ENCODE measurements around the gene POLR3B.
A peak's percentile ranks its signal among the peaks of the same experiment; 100 is the strongest.
"Not testable (repeated sequence)": the region's sequence is repeated elsewhere in the genome, so short reads cannot be mapped to it uniquely, and the experiment has no call there.

The POLR3B gene

DNA sequence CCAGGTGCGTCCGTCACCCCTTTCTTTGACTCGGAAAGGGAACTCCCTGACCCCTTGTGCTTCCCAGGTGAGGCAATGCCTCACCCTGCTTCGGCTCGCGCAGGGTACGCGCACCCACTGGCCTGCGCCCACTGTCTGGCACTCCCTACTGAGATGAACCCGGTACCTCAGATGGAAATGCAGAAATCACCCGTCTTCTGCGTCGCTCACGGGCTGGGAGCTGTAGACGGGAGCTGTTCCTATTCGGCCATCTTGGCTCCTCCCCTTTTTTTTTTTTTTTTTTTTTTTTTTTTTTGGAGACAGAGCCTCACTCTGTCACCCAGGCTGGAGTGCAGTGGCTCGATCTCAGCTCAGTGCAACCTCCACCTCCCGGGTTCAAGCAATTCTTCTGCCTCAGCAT is 120.1 kb downstream of the POLR3B start:
- H3K18ac ChIP-seq (ENCODE audit: low read length); H3K79me1 ChIP-seq (ENCODE audit: low read length); H3K4me1 ChIP-seq (ENCODE audit: control insufficient read depth, low read depth, low read length); H3K23ac ChIP-seq (ENCODE audit: low read length); H2BK5ac ChIP-seq (ENCODE audit: low read length); H2AK5ac ChIP-seq (ENCODE audit: low read length); H3K56ac ChIP-seq (ENCODE audit: low read length); H3K4me3 ChIP-seq (ENCODE audit: low read length); H4K5ac ChIP-seq (ENCODE audit: low read length); DNase-seq; H3K79me2 ChIP-seq (ENCODE audit: control insufficient read depth, insufficient read depth, low read length); H2BK15ac ChIP-seq (replicated peaks; ENCODE audit: low read depth); H3K4me2 ChIP-seq (ENCODE audit: low read length); H3K4ac ChIP-seq (ENCODE audit: low read depth, low read length); H4K8ac ChIP-seq (ENCODE audit: low read depth, low read length); H3K9ac ChIP-seq (ENCODE audit: low read length); H3K27ac ChIP-seq (ENCODE audit: low read depth, low read length); H3K27me3 ChIP-seq (ENCODE audit: insufficient read depth, low read length, poor library complexity); H2BK120ac ChIP-seq (ENCODE audit: low read depth, low read length); H3K36me3 ChIP-seq (ENCODE audit: control insufficient read depth, insufficient read depth, low read length): not testable (repeated sequence)
- no CpG with 5 or more reads among the region's 18 CpGs for WGBS (ENCODE audit: extremely low coverage, insufficient coverage, low lambda C conversion rate)

DNA sequence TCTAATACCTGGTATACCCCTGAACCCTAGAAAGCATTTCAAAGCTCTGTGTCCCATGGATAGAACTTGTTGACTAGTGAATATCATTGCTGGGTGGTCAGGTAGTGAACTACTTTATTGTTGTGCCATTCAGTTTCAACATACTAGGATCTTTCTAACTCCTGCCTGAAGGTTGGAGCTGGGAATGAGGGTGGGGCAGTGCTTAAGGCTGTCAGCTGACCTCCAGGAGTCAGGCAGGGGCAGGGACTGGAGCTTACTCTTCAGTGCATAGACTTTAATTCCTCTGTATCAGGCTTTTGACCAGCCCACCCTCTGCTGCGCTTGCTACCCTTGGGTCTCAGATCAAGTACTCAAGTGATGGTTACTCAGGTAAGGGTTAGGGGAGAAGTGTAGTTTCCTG is 122.7 kb downstream of the POLR3B start:
- H3K79me2 ChIP-seq (ENCODE audit: control insufficient read depth, insufficient read depth, low read length) = no peaks in the 10 kb centered on the region
- no peak overlapping the region for H2AK5ac ChIP-seq (ENCODE audit: low read length)
- no peaks in the 10 kb centered on the region for H3K36me3 ChIP-seq (ENCODE audit: control insufficient read depth, insufficient read depth, low read length)
- no peak overlapping the region for H3K23ac ChIP-seq (ENCODE audit: low read length)
- H3K79me1 ChIP-seq (ENCODE audit: low read length) = no peaks in the 10 kb centered on the region
- no peak overlapping the region for H4K5ac ChIP-seq (ENCODE audit: low read length)
- H3K4me3 ChIP-seq (ENCODE audit: low read length) = no peak overlapping the region
- no peak for DNase-seq
- no peak overlapping the region for H3K9ac ChIP-seq (ENCODE audit: low read length)
- no CpG with 5 or more reads among the region's 1 CpG for WGBS (ENCODE audit: extremely low coverage, insufficient coverage, low lambda C conversion rate)
- H3K56ac ChIP-seq (ENCODE audit: low read length) = no peak overlapping the region
- no peak overlapping the region for H3K18ac ChIP-seq (ENCODE audit: low read length)
- no peaks in the 10 kb centered on the region for H3K4me1 ChIP-seq (ENCODE audit: control insufficient read depth, low read depth, low read length)
- H3K4ac ChIP-seq (ENCODE audit: low read depth, low read length) = no peak overlapping the region
- H4K8ac ChIP-seq (ENCODE audit: low read depth, low read length) = no peak overlapping the region
- no peak overlapping the region for H2BK120ac ChIP-seq (ENCODE audit: low read depth, low read length)
- H3K27me3 ChIP-seq (ENCODE audit: insufficient read depth, low read length, poor library complexity) = no peaks in the 10 kb centered on the region
- H2BK15ac ChIP-seq (replicated peaks; ENCODE audit: low read depth) = no peak overlapping the region
- no peak overlapping the region for H2BK5ac ChIP-seq (ENCODE audit: low read length)
- no peak overlapping the region for H3K4me2 ChIP-seq (ENCODE audit: low read length)
- no peak overlapping the region for H3K27ac ChIP-seq (ENCODE audit: low read depth, low read length)

DNA sequence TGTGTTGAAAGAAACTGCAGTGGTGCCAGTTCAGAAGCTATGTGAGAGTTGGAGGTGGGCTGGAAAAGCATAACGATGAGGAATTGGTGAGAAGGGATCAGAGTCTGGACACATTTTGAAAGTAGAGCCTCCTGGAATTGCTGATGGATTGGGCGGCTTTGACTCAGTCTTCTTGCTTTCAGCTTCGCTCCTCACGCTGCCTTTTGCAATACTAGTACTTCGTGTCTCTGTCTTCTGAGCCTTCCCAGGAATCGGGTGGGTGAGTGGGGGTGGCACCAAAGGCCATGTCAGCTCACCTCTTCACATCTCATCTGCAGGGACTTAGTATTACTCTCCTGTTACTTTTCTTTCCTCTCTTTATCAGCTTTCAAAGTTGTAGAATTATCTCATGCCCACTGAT is 123.7 kb downstream of the POLR3B start:
- no peak overlapping the region for H3K56ac ChIP-seq (ENCODE audit: low read length)
- H3K4ac ChIP-seq (ENCODE audit: low read depth, low read length) = no peak overlapping the region
- no peak overlapping the region for H3K18ac ChIP-seq (ENCODE audit: low read length)
- no peak overlapping the region for H2BK120ac ChIP-seq (ENCODE audit: low read depth, low read length)
- H3K27ac ChIP-seq (ENCODE audit: low read depth, low read length) = no peak overlapping the region
- H4K5ac ChIP-seq (ENCODE audit: low read length) = no peak overlapping the region
- no peaks in the 10 kb centered on the region for H3K79me1 ChIP-seq (ENCODE audit: low read length)
- no peak overlapping the region for H3K4me3 ChIP-seq (ENCODE audit: low read length)
- H3K27me3 ChIP-seq (ENCODE audit: insufficient read depth, low read length, poor library complexity) = no peaks in the 10 kb centered on the region
- H2BK15ac ChIP-seq (replicated peaks; ENCODE audit: low read depth) = no peak overlapping the region
- WGBS (ENCODE audit: extremely low coverage, insufficient coverage, low lambda C conversion rate) = no CpG with 5 or more reads among the region's 6 CpGs
- H3K36me3 ChIP-seq (ENCODE audit: control insufficient read depth, insufficient read depth, low read length) = no peaks in the 10 kb centered on the region
- no peak overlapping the region for H3K4me2 ChIP-seq (ENCODE audit: low read length)
- no peak overlapping the region for H3K9ac ChIP-seq (ENCODE audit: low read length)
- no peak overlapping the region for H2BK5ac ChIP-seq (ENCODE audit: low read length)
- no peaks in the 10 kb centered on the region for H3K4me1 ChIP-seq (ENCODE audit: control insufficient read depth, low read depth, low read length)
- H3K79me2 ChIP-seq (ENCODE audit: control insufficient read depth, insufficient read depth, low read length) = no peaks in the 10 kb centered on the region
- H3K23ac ChIP-seq (ENCODE audit: low read length) = no peak overlapping the region
- H2AK5ac ChIP-seq (ENCODE audit: low read length) = no peak overlapping the region
- H4K8ac ChIP-seq (ENCODE audit: low read depth, low read length) = no peak overlapping the region
- DNase-seq = no peak

DNA sequence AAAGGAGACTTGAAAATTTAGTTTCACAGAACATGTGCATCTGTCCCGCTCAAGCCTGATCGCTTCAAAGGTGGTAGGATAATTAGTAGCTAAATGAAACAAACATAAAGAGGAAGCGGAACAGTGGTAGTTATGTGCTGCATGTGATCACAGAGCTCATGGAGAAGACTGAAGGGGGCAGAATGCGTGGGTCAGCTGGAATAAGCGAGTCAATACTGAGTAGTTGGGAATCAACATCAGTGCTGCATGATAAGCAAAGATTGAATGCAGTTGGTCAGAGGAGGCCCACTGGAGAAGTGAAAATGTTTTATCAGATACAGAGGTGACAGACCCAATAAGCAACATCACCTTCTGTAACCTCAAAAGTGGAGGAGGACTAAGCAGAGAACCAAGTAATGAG is 130.1 kb downstream of the POLR3B start:
- no peak overlapping the region for H3K27ac ChIP-seq (ENCODE audit: low read depth, low read length)
- no CpG with 5 or more reads among the region's 5 CpGs for WGBS (ENCODE audit: extremely low coverage, insufficient coverage, low lambda C conversion rate)
- peak; percentile 70 for DNase-seq

DNA sequence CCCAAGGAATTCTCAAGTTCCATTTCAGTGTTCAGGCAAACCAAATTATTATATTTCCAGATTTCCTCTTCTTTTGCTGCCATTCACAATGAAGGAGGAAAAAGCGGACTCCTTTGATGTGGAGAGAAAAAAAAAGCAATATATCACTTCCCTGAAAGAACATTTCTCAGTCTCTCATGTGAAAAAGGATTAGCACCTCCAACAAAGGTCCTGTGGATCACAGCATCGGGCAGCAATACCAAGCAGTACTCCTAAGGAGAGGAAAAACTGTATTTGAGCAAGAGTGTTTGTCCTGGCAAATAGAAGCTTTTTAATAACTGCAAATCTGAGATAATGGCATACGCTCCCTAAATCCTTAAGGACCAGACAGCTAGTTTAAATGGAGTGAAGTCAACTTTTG is 131.3 kb downstream of the POLR3B start:
- peak; percentile 48 for DNase-seq
- no peak overlapping the region for H3K9ac ChIP-seq (ENCODE audit: low read length)
- no peak overlapping the region for H2BK120ac ChIP-seq (ENCODE audit: low read depth, low read length)
- no peak overlapping the region for H3K27ac ChIP-seq (ENCODE audit: low read depth, low read length)
- H3K18ac ChIP-seq (ENCODE audit: low read length) = no peak overlapping the region
- no peaks in the 10 kb centered on the region for H3K79me2 ChIP-seq (ENCODE audit: control insufficient read depth, insufficient read depth, low read length)
- no peak overlapping the region for H2AK5ac ChIP-seq (ENCODE audit: low read length)
- no peak overlapping the region for H3K56ac ChIP-seq (ENCODE audit: low read length)
- no peak overlapping the region for H3K23ac ChIP-seq (ENCODE audit: low read length)
- H3K4me2 ChIP-seq (ENCODE audit: low read length) = no peak overlapping the region
- H2BK15ac ChIP-seq (replicated peaks; ENCODE audit: low read depth) = no peak overlapping the region
- no peak overlapping the region for H3K4ac ChIP-seq (ENCODE audit: low read depth, low read length)
- no peaks in the 10 kb centered on the region for H3K36me3 ChIP-seq (ENCODE audit: control insufficient read depth, insufficient read depth, low read length)
- H3K27me3 ChIP-seq (ENCODE audit: insufficient read depth, low read length, poor library complexity) = no peaks in the 10 kb centered on the region
- H3K4me3 ChIP-seq (ENCODE audit: low read length) = no peak overlapping the region
- no peak overlapping the region for H4K5ac ChIP-seq (ENCODE audit: low read length)
- H3K4me1 ChIP-seq (ENCODE audit: control insufficient read depth, low read depth, low read length) = peaks cover 10% of the 10 kb centered on the region
- H2BK5ac ChIP-seq (ENCODE audit: low read length) = no peak overlapping the region
- WGBS (ENCODE audit: extremely low coverage, insufficient coverage, low lambda C conversion rate) = no CpG with 5 or more reads among the region's 3 CpGs
- H4K8ac ChIP-seq (ENCODE audit: low read depth, low read length) = no peak overlapping the region
- H3K79me1 ChIP-seq (ENCODE audit: low read length) = no peaks in the 10 kb centered on the region

More for the DNA sequence above, 130.1 kb downstream of the POLR3B start:
- Histone ChIP-seq H2BK120ac (ENCODE audit: low read depth, low read length) (no peak overlapping the region), H2AK5ac (ENCODE audit: low read length) (no peak overlapping the region), H3K18ac (ENCODE audit: low read length) (no peak overlapping the region), H3K4ac (ENCODE audit: low read depth, low read length) (no peak overlapping the region), H3K23ac (ENCODE audit: low read length) (no peak overlapping the region), H3K9ac (ENCODE audit: low read length) (no peak overlapping the region), H3K4me3 (ENCODE audit: low read length) (no peak overlapping the region), H2BK5ac (ENCODE audit: low read length) (no peak overlapping the region), H3K56ac (ENCODE audit: low read length) (no peak overlapping the region), H3K79me2 (ENCODE audit: control insufficient read depth, insufficient read depth, low read length) (no peaks in the 10 kb centered on the region), H4K5ac (ENCODE audit: low read length) (no peak overlapping the region), H3K27me3 (ENCODE audit: insufficient read depth, low read length, poor library complexity) (no peaks in the 10 kb centered on the region), H2BK15ac (replicated peaks; ENCODE audit: low read depth) (no peak overlapping the region), H3K79me1 (ENCODE audit: low read length) (no peaks in the 10 kb centered on the region), H3K36me3 (ENCODE audit: control insufficient read depth, insufficient read depth, low read length) (no peaks in the 10 kb centered on the region), H3K4me2 (ENCODE audit: low read length) (no peak overlapping the region), H3K4me1 (ENCODE audit: control insufficient read depth, low read depth, low read length) (peaks cover 7% of the 10 kb centered on the region), H4K8ac (ENCODE audit: low read depth, low read length) (no peak overlapping the region)

DNA sequence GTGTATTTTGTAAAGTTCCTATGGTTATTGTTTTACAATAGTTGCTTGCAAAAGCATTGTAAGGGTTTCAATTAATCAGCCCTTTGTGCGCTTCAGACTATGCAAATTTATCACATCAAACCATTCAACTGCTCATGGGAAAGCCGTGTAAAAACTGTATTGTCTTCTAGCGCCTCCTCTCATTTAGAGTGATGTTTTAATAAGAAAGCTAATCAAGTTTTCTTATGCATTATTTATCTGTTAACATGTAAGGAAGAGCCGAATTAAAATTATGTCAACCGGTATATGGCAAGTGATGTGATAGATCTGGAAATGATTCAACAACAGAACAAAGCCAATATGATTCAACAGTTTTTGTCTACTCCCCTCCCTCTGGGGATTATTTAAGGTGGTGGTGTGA is 132.7 kb downstream of the POLR3B start:
- Histone ChIP-seq H3K18ac (ENCODE audit: low read length) (no peak overlapping the region), H2BK15ac (replicated peaks; ENCODE audit: low read depth) (no peak overlapping the region), H3K27me3 (ENCODE audit: insufficient read depth, low read length, poor library complexity) (no peaks in the 10 kb centered on the region), H3K27ac (ENCODE audit: low read depth, low read length) (no peak overlapping the region), H2AK5ac (ENCODE audit: low read length) (no peak overlapping the region), H3K4me3 (ENCODE audit: low read length) (no peak overlapping the region), H3K79me1 (ENCODE audit: low read length) (no peaks in the 10 kb centered on the region), H4K8ac (ENCODE audit: low read depth, low read length) (no peak overlapping the region), H4K5ac (ENCODE audit: low read length) (no peak overlapping the region), H3K4ac (ENCODE audit: low read depth, low read length) (no peak overlapping the region), H3K23ac (ENCODE audit: low read length) (no peak overlapping the region), H2BK5ac (ENCODE audit: low read length) (no peak overlapping the region), H3K36me3 (ENCODE audit: control insufficient read depth, insufficient read depth, low read length) (no peaks in the 10 kb centered on the region), H3K4me1 (ENCODE audit: control insufficient read depth, low read depth, low read length) (peaks cover 10% of the 10 kb centered on the region), H3K9ac (ENCODE audit: low read length) (no peak overlapping the region), H3K56ac (ENCODE audit: low read length) (no peak overlapping the region), H3K4me2 (ENCODE audit: low read length) (no peak overlapping the region), H2BK120ac (ENCODE audit: low read depth, low read length) (no peak overlapping the region), H3K79me2 (ENCODE audit: control insufficient read depth, insufficient read depth, low read length) (no peaks in the 10 kb centered on the region)
- no peak for DNase-seq
- WGBS (ENCODE audit: extremely low coverage, insufficient coverage, low lambda C conversion rate) = no CpG with 5 or more reads among the region's 5 CpGs

All from mesendoderm (in vitro differentiated cells).